Erythroblast (primary cell): ENCODE data around the gene UGT1A10.

Source experiments
- GATA1 ChIP-seq: IDR thresholded peaks from 2 replicates; pipeline ENCODE4 v1.6.1; 2011; ENCODE audit warnings: low read depth, mild to moderate bottlenecking, control low read depth, low read length, moderate library complexity
- POLR2A ChIP-seq: IDR thresholded peaks from 2 replicates; pipeline ENCODE4 v1.6.1; 2011; ENCODE audit warnings: mild to moderate bottlenecking, low read length

- TF ChIP-seq POLR2A = no peak
- TF ChIP-seq GATA1 = no peak
These were observed 14.7 kb downstream of the UGT1A10 start for GRCh38 chr2:233650981-233651380.
